Prostate gland (tissue), 2 donors: Measurements from ENCODE around the gene KIF21B. TPM values are rescaled to one million over a fixed set of nuclear protein-coding genes. Genes with fewer than 3 reads are reported as not detected.

Experiments
- DNase-seq: peaks from one replicate; pipeline ENCODE4 v3.0.0-alpha.2; 2019; ENCODE audit warnings: low spot score
- H3K27ac ChIP-seq, 2 donors: fragments of 200-600 bp; sonication (generic); 2 replicates each; pipeline ENCODE4 v1.5.1; 2017 to 2019
- H3K27me3 ChIP-seq: fragments of 200-600 bp; sonication (generic); replicated peaks from 2 replicates; pipeline ENCODE4 v1.5.1; 2019; ENCODE audit not compliant: insufficient read depth
- H3K36me3 ChIP-seq, 2 donors: fragments of 200-600 bp; sonication (generic); 1 replicate in 1 of 2; 2 replicates in 1 of 2; pipeline versions ENCODE4 v1.5.1 to v1.8.1; 2017 to 2019
- H3K4me1 ChIP-seq: fragments of 200-600 bp; sonication (generic); replicated peaks from 2 replicates; pipeline ENCODE4 v1.5.1; 2019
- H3K4me3 ChIP-seq, 2 donors: fragments of 200-600 bp; sonication (generic); 2 replicates each; pipeline ENCODE4 v1.5.1; 2017 to 2019
- H3K9me3 ChIP-seq: fragments of 200-600 bp; sonication (generic); 2 replicates; pipeline ENCODE4 v1.5.1; 2017
- POLR2A ChIP-seq: fragments of 450-650 bp; IDR thresholded peaks from one replicate; pipeline ENCODE4 v1.6.1; 2016; ENCODE audit warnings: antibody characterized with exemption, mild to moderate bottlenecking
- POLR2AphosphoS5 ChIP-seq: sonication (generic); formaldehyde crosslinking; IDR thresholded peaks from one replicate; pipeline ENCODE4 v1.6.1; 2017; ENCODE audit warnings: antibody characterized with exemption
- WGBS: methylation state at CpG from one replicate; pipeline ENCODE4 v1.1.5; 2018; 5-methylcytosine and 5-hydroxymethylcytosine counted together
- intact Hi-C: fragments of 100-400 bp; cut with DNase I; formaldehyde crosslinking; loops from one replicate; pipeline ENCODE4 v1.14.2; 2022
- total RNA-seq, 2 donors: library from RNA; depleted of rRNA; stranded (reverse); fragments of >200 nt; gene quantifications; one replicate each; pipeline ENCODE4 v1.1.0, GENCODE V29; 2016
- TF ChIP-seq, protein P1 (sequence below), 4 experiments: fragments of 200-600 bp in 2 of 4; fragments of 450-650 bp in 2 of 4; sonication (generic) in 2 of 4; IDR thresholded peaks; 1 replicate in 3 of 4; 2 replicates in 1 of 4; pipeline ENCODE4 v1.5.1; 2016 to 2019; ENCODE audit warnings: antibody characterized with exemption in 4 of 4, mild to moderate bottlenecking in 2 of 4, moderate library complexity in 2 of 4

Gene KIF21B
- total RNA-seq, 2 donors from 2014 or later: 0.46 to 10.5 TPM

DNA sequence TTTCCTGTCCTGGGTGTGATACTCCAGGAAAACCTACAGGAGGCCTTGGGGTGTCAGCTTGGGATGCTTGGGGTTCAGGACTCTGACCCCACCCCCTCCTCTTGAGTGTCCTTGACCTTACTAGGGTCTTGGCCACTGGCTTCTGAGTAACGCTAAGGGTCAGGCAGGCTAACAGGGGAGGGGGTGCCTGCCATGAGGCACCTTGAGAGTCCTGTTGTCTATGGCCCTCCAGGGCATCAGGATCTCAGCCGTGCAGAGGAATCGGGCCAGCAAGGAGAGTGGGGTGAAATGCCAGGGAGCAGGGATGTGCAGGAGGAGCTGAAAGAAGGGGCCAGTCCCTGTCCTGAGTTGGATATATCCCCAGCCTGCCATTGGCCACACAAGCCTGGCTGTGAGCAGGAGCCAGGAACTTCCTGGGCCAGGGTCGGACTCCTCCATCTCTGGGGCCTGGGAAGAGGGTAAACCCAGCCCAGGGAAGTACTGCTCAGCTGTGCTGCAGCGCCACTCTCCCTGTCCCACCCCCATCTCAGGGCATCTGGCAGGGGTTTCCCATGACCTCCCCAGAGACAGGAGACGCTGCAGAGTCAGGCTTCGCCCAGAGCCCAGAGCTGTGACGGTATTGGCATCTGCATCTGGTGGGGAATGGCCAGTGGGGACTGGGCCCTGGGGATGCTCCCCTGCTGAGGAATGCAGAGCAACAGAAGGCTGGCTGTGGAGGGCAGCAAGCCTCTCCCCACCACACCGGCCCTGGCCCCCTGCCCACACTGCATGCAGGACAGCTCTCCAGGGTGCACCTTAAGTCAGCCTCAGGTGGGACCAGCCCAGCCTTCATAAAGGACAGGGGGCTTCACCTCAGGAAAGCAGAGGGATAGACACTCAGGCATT is 6.3 kb downstream of the KIF21B start:
- no peak for DNase-seq
- no peak overlapping the region for H3K27ac ChIP-seq
- no peaks in the 10 kb centered on the region for H3K36me3 ChIP-seq
- intact Hi-C loops: no loop called here
- no peaks in the 10 kb centered on the region for H3K27me3 ChIP-seq
- H3K4me1 ChIP-seq: no peaks in the 10 kb centered on the region
- TF ChIP-seq POLR2A (no peak), POLR2AphosphoS5 (no peak)
- TF ChIP-seq, protein P1, sequence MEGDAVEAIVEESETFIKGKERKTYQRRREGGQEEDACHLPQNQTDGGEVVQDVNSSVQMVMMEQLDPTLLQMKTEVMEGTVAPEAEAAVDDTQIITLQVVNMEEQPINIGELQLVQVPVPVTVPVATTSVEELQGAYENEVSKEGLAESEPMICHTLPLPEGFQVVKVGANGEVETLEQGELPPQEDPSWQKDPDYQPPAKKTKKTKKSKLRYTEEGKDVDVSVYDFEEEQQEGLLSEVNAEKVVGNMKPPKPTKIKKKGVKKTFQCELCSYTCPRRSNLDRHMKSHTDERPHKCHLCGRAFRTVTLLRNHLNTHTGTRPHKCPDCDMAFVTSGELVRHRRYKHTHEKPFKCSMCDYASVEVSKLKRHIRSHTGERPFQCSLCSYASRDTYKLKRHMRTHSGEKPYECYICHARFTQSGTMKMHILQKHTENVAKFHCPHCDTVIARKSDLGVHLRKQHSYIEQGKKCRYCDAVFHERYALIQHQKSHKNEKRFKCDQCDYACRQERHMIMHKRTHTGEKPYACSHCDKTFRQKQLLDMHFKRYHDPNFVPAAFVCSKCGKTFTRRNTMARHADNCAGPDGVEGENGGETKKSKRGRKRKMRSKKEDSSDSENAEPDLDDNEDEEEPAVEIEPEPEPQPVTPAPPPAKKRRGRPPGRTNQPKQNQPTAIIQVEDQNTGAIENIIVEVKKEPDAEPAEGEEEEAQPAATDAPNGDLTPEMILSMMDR (IDR thresholded peaks at IDR 0.05): no peak
- 80% methylated on average over 8 of the region's 9 CpGs for WGBS
- no peaks in the 10 kb centered on the region for H3K9me3 ChIP-seq
- no peak overlapping the region for H3K4me3 ChIP-seq

DNA sequence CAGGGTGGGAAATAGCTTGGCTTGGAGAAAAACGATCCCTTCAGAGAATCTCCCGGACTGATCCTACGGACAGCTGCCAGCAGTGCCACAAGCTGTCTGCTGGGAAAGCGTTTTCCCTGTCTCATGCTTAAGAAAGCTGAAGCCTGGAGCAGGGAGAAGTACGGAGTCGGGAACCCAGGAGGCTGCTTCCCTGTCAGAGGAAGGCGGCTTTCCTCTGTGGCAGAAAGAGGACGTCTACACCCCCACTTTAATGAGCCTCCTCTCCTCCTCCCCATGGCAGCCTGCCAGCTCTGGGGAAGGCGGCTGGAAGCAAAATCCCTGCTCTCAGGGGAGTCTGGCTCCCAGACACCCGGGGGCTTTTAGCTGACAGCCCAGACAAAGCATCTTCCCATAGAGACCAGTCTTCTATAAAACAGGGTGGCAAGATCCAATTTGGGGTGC is 7.3 kb downstream of the KIF21B start:
- no peaks in the 10 kb centered on the region for H3K27me3 ChIP-seq
- no peak overlapping the region for H3K4me3 ChIP-seq
- no peak overlapping the region for H3K27ac ChIP-seq
- no peak for TF ChIP-seq POLR2AphosphoS5
- TF ChIP-seq, protein P1 (IDR thresholded peaks at IDR 0.05): no peak
- no peak for TF ChIP-seq POLR2A
- H3K4me1 ChIP-seq: no peaks in the 10 kb centered on the region
- intact Hi-C loops: no loop called here
- 20% methylated on average over 10 of the region's 10 CpGs for WGBS
- H3K36me3 ChIP-seq: no peaks in the 10 kb centered on the region
- DNase-seq: no peak
- H3K9me3 ChIP-seq: no peaks in the 10 kb centered on the region

DNA sequence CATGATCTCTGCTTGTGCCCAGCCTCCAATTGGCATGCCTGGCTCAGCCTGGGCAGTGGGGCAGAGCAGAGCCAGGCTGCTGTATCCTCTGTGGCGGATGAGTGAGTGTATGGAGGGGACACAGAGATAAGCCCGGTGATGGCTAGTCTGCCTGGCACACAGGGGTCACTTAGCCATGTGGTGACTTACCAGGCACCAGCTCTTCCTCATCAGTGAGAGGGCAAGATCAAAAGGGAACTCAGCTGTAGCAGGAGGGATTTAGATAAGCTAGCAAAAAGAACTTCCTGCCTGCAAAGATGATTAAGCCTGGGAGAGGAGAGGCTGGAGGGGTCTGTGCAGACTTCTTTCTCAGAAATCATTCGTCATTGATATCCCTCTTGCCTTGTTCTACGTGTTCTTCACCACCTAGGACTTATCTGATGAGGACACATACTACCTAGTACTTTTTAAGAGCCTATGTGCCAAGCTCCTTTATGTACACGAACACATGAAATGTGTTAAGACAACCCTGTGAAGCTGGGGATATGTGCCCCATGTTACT is 7.9 kb downstream of the KIF21B start:
- WGBS: 61% methylated on average over 5 of the region's 5 CpGs
- H3K4me1 ChIP-seq: no peaks in the 10 kb centered on the region
- H3K27ac ChIP-seq: no peak overlapping the region
- TF ChIP-seq, protein P1 (IDR thresholded peaks at IDR 0.05): no peak
- TF ChIP-seq POLR2AphosphoS5 (no peak), POLR2A (no peak)
- no peaks in the 10 kb centered on the region for H3K9me3 ChIP-seq
- intact Hi-C loops: no loop called here
- no peaks in the 10 kb centered on the region for H3K36me3 ChIP-seq
- DNase-seq: no peak
- H3K4me3 ChIP-seq: no peak overlapping the region
- H3K27me3 ChIP-seq: no peaks in the 10 kb centered on the region

DNA sequence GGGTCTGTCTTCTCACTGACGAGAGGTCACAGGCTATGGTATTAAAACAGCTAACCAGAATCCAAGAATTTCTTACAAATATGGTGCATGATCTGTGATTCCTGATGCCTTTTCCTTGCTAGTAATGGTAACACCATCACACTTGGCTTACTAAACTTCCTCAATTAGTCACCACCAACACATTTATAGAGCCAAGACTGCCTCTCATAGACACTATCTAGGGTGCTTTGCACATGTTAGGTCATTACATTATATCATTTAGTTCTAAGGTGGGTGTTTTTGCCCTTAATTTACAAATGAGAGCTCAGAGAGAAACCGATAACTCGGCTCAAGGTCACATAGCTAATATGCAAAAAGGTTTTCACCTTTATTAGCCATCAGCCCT is 8.7 kb downstream of the KIF21B start:
- Histone ChIP-seq H3K27ac (no peak overlapping the region), H3K4me3 (no peak overlapping the region), H3K4me1 (no peaks in the 10 kb centered on the region), H3K27me3 (no peaks in the 10 kb centered on the region), H3K9me3 (no peaks in the 10 kb centered on the region), H3K36me3 (no peaks in the 10 kb centered on the region)
- 96% methylated on average over 3 of the region's 3 CpGs for WGBS
- no peak for TF ChIP-seq POLR2AphosphoS5
- TF ChIP-seq, protein P1 (IDR thresholded peaks at IDR 0.05): no peak
- TF ChIP-seq POLR2A: no peak
- no peak for DNase-seq
- intact Hi-C loops: no loop called here
